HFFc6 (cell line): ENCODE measurements around the gene PRC1. TPM values are rescaled to one million over a fixed set of nuclear protein-coding genes. Genes with fewer than 3 reads are reported as not detected.

Experiments used
- DNase-seq: peaks from one replicate; pipeline ENCODE4 v3.0.0-alpha.2; 2018
- H3K27ac Mint-ChIP-seq: 2 replicates; pipeline ENCODE4 v1.8.0; 2020; ENCODE audit warnings: mild to moderate bottlenecking, mixed read lengths
- H3K27me3 Mint-ChIP-seq: 2 replicates; pipeline ENCODE4 v1.8.0; 2021; ENCODE audit warnings: mild to moderate bottlenecking, moderate library complexity, mixed read lengths; ENCODE audit not compliant: insufficient read depth
- H3K36me3 Mint-ChIP-seq: 2 replicates; pipeline ENCODE4 v1.8.0; 2021; ENCODE audit warnings: low read depth, mixed read lengths
- H3K4me1 Mint-ChIP-seq: 2 replicates; pipeline ENCODE4 v1.8.0; 2020; ENCODE audit warnings: low read depth, mixed read lengths
- H3K4me3 Mint-ChIP-seq: 2 replicates; pipeline ENCODE4 v1.8.0; 2020; ENCODE audit warnings: mild to moderate bottlenecking, moderate library complexity, mixed read lengths
- H3K9me3 Mint-ChIP-seq: 2 replicates; pipeline ENCODE4 v1.8.0; 2020; ENCODE audit warnings: mild to moderate bottlenecking, mixed read lengths
- CTCF ChIP-seq: fragments of 200-600 bp; sonication (generic); IDR thresholded peaks from 2 replicates; pipeline ENCODE4 v1.5.0; 2021; ENCODE audit warnings: antibody characterized with exemption, mild to moderate bottlenecking
- total RNA-seq, 6 experiments: library from RNA; stranded (reverse); fragmentation: NEBNext Ultra II Directional; extraction: Animal tissue kit (Norgen Biotek cat#: 25700); gene quantifications; 2 replicates in 1 of 6; 3 replicates in 5 of 6; pipeline ENCODE4 v1.2.3, GENCODE V29; 2021

Gene PRC1
- total RNA-seq, 6 experiments from 2014 or later, result 85.5 to 210 (median 189) TPM

GRCh38 chr15:90967206-90967605 is 27.1 kb downstream of the PRC1 start:
- TF ChIP-seq CTCF, result no peak
- Mint-ChIP-seq H3K9me3 (no peaks in the 10 kb centered on the region), H3K27ac (no peak overlapping the region), H3K4me3 (no peak overlapping the region), H3K27me3 (no peaks in the 10 kb centered on the region), H3K4me1 (no peaks in the 10 kb centered on the region), H3K36me3 (peaks cover 37% of the 10 kb centered on the region; the same call in 1 of the 2 replicates)
- no peak for DNase-seq

GRCh38 chr15:90966262-90966661 is 28.1 kb downstream of the PRC1 start:
- peaks cover 46% of the 10 kb centered on the region; the same call in 1 of the 2 replicates for H3K36me3 Mint-ChIP-seq
- no peaks in the 10 kb centered on the region for H3K4me1 Mint-ChIP-seq
- no peak for DNase-seq
- no peaks in the 10 kb centered on the region for H3K27me3 Mint-ChIP-seq
- H3K27ac Mint-ChIP-seq, result no peak overlapping the region
- no peak overlapping the region for H3K4me3 Mint-ChIP-seq
- TF ChIP-seq CTCF, result no peak
- no peaks in the 10 kb centered on the region for H3K9me3 Mint-ChIP-seq

- TF ChIP-seq CTCF, result no peak
- peaks cover 4% of the 10 kb centered on the region; the same call in 1 of the 2 replicates for H3K27me3 Mint-ChIP-seq
- no peaks in the 10 kb centered on the region for H3K9me3 Mint-ChIP-seq
- peaks cover 46% of the 10 kb centered on the region; the same call in 1 of the 2 replicates for H3K36me3 Mint-ChIP-seq
- DNase-seq, result no peak
- no peak overlapping the region for H3K27ac Mint-ChIP-seq
- H3K4me1 Mint-ChIP-seq, result peaks cover 16% of the 10 kb centered on the region
- H3K4me3 Mint-ChIP-seq, result no peak overlapping the region
These were observed 32.3 kb downstream of the PRC1 start for GRCh38 chr15:90962021-90962420.

- Mint-ChIP-seq H3K36me3 (peaks cover 33% of the 10 kb centered on the region; the same call in 1 of the 2 replicates), H3K4me1 (peaks cover 26% of the 10 kb centered on the region), H3K4me3 (no peak overlapping the region), H3K27ac (no peak overlapping the region), H3K27me3 (peaks cover 4% of the 10 kb centered on the region; the same call in 1 of the 2 replicates), H3K9me3 (no peaks in the 10 kb centered on the region)
- DNase-seq, result no peak
- TF ChIP-seq CTCF, result no peak
These were observed 33.8 kb downstream of the PRC1 start for GRCh38 chr15:90960298-90961091.

GRCh38 chr15:90959894-90960293 is 34.4 kb downstream of the PRC1 start:
- TF ChIP-seq CTCF, result no peak
- peaks cover 27% of the 10 kb centered on the region for H3K4me1 Mint-ChIP-seq

More at GRCh38 chr15:90959894-90960293, 34.4 kb downstream of the PRC1 start:
- Mint-ChIP-seq H3K36me3 (peaks cover 28% of the 10 kb centered on the region; the same call in 1 of the 2 replicates), H3K9me3 (no peaks in the 10 kb centered on the region), H3K4me3 (no peak overlapping the region), H3K27me3 (peaks cover 5% of the 10 kb centered on the region), H3K27ac (peak overlapping the region; percentile 43; the same call in 1 of the 2 replicates)
- peak; percentile 27 for DNase-seq
